NCI-H2196 treated with DMSO at 0.1 percent for 48 hours (cell line): ENCODE data around the gene BLID.

Experiments used
- DNase-seq: peaks from one replicate; lab custom pipeline; 2025; ENCODE audit not compliant: unreplicated experiment; lab: John Stamatoyannopoulos, UW

Gene BLID

DNA sequence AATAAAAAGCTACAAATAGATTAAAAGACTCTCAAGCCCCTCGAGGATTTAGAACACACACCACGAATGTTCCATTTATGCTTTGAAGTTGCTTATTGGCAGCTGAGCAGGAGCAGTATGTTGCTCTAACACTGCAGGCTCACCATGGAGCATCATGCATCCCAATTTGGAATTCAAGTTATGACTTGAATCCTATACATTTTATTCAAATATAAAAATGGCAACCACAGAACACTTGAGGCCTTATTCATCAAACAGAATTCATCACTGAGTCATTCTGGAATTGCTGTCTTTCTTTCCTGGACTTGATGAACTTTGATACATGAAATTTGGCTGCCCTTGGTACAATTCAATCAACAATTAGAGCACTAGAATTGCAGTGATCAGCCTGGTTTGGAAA, 24.5 kb upstream of the BLID start:
- DNase-seq: no peak

DNA sequence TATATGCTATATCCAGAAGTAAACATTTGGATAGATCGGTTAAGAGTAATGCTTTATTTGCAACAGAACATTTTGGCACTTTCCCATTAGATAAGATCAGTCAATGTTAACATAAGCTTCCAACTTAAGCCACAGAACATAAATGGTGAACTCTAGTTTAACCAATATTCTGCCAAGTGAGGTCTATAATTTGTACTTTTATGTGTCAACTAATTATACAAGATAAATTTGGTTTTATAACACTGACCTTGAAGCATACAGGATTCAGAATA, 23.5 kb upstream of the BLID start:
- no peak for DNase-seq

DNA sequence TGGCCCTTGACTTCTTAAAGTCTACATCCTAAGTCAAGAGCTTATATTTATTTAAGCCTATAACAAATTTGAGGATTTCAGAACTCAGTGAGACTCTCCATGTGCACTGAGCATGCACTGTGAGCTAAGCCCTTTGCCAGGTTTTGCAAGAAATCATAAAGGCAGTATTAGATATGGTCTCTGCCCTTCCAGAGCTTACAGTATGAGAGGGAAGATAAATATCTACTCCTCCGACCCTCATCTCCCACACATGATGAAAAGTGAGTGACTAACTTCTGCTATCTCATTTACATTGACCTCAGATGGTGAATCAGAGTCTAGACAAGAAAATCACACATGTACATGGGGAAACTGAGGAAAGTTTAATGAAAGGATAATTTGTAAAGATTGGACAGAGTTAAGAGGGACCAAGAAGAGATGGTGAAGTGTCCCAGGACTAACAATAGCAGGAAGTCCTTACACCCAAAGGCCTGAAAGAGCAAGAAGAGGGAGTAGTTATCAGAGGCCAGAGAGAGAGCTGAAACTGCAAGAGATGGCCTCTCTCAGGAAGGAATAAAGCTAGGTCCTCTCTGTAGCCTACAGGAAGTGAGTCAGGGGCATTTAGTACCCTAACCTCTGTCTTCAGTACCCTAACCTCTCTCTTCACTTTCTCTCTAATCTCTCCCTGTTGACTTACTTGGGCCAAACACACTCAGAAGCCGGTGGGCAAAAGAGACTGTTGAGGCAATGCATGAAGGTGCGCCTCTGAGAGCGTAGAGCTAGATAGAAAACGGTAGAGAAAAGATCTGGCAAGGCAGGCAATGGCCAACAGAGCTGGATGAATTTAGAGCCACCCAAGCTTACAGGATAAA, 23.0 kb upstream of the BLID start:
- DNase-seq: no peak

DNA sequence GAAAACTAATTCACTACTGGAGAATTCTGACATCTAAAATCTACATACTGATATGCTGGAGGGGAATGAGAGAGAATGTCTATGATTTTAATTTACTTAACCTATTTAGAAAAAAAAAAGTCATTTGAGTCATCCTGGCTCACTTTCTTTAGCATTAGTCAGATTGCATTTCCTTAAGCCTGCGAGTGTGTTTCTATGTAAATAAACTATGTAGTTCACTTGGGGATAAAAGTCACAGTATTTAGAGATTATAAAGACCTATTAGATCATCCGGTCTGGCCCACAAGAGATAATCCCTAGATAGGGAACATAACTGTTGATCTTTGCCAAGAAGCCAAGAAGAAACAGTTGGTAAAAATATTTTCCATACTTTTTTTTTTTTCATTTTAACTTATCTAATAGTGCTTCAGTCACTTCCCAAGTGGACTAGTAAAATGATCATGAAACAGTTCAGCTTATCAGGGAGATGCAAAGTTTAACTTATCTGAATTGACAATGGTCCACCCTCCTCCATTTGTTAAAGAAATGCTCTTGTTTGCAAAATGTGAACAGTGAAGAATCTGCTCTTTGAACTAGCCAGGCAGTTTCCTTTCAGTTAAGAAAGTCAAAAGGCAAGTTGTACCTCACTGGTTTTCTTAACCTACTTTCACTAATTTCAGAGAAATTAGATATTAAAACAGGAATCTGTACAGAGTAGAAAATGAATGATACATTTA, 21.2 kb upstream of the BLID start:
- DNase-seq: no peak

DNA sequence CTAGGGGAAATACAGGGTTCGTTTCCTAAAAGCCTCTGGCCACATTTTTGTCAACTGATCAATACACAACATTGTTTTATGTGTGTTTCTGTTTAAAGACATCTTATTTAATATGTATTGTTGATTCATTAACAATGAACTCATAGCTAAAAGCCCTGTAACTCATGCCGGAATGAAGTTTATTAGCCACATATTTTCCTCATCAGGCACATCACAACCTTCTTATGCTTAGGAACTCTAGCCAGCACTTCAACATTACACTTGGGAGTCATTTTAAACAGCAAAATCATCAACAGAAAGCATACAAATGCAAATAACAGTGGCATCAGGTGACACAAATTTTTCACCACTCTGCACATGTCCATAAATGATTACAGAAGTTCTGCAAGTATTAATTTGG, 15.1 kb upstream of the BLID start:
- no peak for DNase-seq

DNA sequence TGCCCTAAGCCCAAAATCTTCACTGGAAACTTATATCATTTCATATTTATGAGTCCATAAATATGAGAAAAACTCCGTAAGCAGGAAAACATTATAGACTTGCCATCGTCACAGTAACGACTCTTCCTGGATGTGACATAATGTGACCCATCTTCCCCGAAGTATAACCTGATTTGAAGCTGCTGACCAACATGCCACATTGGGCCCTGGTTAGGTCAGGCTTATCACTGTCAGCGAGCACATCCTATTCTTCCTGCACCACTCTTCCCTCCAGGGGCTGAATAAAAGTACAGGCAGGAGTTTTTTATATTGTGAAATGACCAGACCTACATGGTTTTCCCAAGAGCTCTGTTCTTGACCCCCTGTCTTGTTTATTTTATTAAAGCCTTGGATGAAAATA, 12.1 kb upstream of the BLID start:
- no peak for DNase-seq

DNA sequence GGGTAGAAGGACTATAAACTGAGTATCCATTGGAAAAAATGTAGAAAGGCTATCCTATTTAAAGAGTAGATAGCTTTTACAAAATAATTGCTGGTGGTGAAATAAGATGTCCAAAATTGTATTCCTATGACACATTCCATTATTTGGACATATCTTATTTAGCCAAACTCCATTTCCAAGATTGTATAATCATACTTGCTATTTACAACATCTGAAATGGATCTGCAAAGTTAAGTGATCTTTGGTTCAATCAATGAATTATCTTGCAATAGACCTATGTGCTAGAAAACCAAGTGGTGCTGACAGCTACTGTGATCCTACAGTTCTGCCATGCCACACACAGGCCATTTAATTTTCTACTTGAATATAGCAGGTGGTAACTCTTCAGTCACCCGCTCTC, 11.0 kb upstream of the BLID start:
- DNase-seq: no peak

DNA sequence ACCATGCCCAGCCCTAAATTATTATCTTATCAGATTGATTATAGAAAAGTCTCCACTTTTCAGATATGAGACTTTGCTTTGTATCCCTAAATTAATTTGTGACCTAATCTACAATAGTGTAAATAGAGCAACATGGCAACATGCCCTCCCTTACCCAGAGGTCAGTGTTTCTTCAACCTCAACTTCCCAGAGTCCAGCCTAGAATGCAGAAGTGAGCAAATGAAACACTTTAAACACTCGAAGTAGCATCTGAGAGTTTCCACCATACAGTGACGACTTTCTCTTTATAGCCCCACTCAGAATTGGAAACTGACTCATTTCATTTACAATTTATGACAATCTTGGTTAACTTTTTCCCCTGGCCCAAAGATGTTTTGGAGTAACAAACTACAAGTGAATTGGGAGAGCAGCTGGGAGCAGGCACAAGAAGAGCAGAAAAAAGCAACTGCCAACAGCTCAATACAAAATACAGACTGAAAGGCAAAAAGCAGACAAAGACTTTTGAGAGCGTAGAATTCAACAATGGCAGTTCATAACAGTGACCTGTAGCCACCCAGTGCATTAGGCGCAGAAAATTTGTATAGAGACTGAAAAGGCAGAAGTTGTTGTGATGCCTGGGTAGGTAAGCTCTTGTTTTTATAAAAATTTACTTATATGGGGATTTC, 10.1 kb upstream of the BLID start:
- DNase-seq: no peak

DNA sequence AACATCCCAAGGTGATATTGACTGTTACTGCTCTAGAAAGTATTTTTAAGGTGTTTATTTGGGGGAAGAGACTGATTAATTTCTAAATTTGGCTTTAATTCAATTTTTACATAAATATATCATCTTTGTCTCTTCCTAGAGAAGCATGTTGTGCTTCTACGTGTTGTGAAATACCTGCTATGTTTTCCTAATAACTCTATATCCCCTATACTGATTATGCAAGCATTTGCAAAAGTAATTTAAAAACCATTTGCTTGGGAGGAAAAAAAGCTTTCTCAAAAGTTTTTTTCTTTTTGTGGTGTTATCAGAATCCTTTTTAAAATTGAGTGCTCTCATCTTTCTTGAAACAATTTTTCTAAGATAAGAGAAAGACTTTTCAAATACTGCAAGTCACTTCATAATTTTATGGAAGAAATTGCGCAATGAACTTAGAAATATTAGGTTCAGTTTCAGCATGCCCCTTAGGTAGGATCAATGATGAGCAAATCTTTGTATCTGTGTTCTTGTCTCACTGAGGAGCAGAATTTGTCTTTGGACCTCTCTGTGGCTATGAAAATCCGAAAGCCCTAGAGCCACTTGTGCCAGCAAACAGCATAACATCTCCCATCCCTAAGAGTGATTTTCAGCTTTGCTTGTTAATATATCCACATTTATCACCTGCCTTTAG, 7.4 kb upstream of the BLID start:
- no peak for DNase-seq

DNA sequence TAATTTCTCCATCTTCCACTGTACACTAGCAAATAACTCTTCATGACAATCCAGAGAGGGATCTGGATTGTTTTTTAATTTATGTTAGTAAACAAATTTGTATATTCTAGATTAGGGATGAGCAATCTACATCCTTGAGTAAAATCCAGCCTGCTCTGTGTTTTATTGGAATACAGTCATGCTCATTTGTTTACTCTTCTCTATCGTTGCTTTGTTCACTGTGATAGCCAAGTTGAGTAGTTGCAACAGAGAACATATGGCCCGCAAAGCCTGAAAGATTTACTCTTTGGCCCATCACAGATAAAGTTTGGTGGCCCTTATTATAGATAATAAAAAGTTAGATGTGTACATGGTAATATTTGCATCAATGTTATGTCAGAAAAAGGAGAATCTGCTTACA, 6.2 kb upstream of the BLID start:
- DNase-seq: no peak

DNA sequence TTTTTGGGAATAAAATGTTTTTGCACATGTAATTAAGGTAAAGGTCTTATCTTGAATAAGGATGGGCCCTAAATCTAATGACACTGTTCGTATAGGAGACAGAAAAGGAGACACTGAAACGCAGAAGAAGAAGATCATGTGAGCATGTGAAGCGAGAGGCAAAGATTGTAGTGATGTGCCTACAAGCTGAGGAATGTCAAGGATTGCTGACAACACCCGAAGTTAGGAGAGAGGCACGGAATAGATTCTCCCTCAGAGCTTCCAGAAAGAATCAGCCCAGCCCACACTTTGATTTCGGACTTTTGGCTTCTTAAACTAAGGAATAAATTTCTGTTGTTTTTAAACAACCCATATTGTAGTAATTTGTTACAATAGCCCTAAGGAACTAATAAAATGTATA, 4.1 kb upstream of the BLID start:
- no peak for DNase-seq

DNA sequence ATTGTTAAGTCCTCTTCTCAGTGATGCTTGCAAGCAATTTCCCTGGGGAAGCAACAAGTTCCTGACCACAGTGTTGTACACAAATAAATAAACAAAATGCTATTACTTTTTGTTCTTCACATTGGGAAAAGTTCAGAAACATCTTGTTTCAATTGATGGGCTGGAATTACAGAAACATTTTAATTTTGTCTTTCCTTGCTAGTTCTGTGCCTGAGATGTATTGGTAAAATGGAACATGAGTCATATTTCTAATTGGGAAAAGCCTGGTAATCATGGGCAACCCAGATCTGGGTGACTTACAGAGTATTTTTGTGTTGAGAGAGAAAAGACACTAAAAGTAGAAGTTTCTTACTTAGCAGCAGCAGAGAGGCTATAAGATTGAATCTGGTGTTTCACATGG, 576 bp upstream of the BLID start:
- DNase-seq: no peak

DNA sequence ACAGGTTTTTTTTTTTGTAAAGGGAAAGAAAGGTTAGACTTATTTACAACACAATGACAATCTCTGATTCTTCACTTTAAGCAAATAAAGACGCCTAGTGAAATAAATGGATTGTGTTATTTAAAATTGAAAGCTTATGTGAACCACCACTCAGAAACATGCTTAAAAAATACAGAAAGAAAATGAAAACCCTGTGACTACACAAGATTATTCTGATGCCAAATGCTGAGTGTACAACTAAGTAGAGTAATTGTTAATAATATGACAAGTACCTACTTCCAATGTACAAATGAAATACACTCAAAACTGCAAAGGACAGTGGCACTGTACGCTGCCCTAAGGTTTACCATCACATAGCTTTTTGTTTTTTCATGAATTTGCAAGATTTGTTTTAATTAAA, 1.0 kb downstream of the BLID start:
- DNase-seq: no peak

DNA sequence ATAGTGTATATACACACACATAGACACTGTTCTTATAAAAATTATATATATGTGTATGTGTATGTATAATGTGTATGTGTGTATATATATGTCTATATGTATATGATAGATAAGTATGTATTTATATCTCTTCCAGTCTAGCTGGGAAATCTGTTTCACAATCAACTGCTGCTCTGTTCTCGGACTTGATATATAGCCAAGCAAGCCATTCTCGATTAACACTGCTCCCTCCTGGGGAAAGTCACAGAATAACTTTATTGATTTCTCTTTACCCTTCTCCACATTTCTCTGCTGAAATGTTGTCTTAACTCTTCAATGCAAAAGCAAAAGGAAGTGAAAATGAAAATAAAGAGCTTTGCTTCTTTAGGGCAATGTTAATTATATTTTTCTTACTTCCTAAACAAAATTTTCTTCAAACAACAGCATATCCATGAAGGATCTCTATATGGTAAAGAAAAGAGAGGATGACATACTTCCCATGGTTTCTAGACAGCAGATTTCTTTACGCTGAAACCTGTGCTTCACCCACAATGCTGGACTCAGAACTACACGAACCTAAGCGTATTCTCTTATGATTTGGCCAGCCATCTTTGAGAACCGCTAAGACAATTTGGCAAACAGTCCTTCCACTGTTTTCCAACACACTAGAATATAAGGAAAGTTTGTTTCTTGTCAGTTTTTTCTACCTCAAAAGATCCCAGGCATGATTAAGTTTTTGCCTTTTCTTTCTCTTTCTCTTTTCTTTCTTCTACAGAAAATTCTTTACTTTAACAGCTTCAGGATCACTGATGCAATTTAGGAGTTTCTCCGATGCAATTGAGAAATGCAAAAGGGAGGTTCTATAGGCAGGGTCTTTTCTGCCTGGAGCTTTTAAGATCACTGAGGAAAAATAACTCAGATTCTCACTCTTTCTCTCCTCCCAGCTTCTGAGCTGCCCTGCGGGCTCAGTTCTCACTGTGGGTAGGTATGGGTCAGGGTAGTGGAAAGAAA, 1.9 kb downstream of the BLID start:
- DNase-seq: no peak

DNA sequence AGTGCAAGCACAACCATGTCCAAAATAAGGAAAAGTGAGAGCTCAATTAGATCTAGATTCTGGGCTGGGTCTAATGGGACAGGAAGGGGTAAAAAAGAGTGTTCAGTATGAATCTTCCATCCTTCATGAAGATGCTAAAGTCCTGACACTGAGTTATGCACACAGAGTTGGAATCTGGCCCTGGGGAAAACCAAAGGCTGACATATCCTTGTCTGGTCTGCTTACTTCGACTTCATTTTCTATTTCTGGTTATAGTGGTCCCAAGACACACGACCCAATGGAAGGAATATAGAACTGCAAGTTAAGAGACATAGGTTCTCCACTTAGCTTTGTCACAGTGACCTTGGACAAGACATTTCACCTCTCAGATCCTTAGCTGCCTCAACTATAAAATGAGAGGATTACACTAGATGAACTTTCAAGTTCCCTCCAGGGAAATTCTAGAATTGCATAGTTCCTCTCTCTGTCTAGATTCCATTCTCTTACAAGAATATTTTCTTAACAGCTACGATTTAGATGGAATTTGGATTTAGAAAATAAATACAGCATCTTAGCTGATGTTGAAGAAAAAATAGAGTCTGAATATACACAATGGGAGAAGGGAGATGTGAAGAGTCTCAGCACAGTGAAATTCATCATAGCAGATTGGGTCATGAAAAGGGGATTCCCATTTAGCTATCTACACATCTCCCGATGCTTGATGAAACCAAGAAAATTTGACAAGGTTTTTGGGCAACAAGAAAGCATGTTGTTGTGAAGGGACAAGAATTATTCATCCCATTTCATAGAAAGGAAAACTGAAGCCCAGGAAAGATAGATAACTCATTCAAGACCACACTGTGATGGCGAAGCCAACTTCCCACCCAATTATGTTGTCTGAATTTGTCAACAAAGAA, 3.3 kb downstream of the BLID start:
- DNase-seq: no peak

DNA sequence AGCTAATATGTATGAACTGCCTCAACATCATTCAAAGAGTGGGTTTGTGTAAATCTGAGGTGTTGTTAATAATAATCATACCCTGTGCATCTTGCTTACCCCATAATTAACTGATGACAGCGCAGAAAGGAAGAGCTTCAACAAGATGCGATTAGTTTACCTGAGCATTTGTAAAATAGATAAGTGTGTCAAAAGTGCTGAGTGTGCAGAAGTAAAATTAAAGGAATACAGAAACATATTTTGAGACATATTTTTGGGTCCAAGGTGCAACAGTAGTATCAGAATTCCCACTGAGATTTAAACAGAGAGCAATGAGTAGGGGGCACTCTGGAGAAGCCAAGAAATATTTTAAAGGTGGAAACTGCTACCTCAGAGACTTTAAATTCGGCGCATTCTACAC, 6.1 kb downstream of the BLID start:
- DNase-seq: no peak

DNA sequence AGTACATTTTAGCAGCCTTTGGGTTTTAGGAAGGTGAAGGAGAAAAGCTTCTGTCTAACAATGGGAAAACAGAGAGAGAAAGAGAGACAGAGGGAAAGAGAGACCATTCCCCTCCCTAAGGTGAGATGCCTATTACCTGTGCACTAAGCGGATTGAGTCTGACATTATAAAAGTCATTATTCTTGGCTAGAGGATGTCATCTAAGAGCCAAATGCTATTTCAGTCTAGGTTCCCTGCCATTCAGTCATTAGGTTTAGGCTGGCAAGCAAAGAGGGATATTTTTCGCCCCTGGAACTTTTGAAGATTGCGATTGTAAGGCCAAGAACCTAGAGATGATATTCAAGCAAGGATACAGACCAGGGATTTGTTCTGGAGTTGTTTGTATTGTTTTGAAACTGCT, 7.2 kb downstream of the BLID start:
- DNase-seq: no peak

DNA sequence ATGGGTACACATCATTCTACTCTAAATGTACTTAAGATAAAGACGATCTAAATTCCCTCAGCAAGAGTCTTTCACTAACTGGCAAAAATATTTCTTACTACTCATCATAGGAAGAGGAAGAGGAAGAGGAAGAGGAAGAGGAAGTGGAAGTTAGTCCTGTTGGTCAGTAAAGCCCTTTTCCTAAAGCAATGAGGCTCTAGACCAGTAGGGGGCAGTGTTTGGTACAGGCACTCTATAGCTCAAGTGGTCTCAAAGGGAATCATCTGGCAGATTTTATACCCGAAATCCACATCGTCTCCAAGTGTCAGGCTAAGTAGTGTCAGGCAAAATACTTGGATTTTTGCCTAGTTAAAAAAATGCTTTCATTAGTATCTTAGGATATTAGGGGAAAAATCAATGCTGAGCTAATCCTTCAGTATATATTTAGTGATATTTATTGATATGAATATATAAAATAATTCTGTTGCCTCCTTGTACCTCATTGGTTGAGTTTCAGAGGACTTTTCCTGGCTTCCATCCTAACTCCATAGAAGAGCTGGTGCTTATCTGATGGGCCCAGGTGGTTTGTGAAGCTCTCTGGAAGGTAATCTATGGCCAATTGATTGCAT, 7.7 kb downstream of the BLID start:
- DNase-seq: no peak

DNA sequence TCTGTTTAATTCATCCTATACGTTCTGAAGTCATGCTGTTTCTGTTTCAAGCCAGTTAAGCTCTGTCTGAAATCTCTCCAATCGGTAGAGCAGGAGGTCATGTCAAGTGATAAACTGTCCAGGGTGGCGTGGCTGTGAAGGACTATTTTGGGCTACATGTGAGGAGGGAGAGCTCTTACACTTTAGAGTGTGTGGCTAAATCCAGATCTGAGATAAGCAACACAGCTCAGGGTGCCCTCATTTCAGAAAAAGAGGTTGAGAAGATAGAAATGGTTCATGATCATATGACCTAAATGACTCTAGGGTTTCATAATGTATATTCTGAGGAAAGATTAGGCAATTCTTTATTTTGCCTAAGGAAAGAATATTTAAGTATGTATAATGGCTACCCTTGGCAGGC, 8.4 kb downstream of the BLID start:
- no peak for DNase-seq
